Upper lobe of left lung (tissue), 6 donors: ENCODE data around the gene FMO2. TPM values are rescaled to one million over a fixed set of nuclear protein-coding genes. Genes with fewer than 3 reads are reported as not detected.

Source experiments
- ATAC-seq, 2 donors: fragments of 200-7000 bp; cut with Tn5 transposase; one replicate each; pipeline ENCODE4 v1.9.1; 2022; ENCODE audit warnings: mild to moderate bottlenecking in 2 of 2, moderate library complexity in 2 of 2; ENCODE audit not compliant: low FRiP score in 2 of 2
- DNase-seq, 2 donors: peaks; one replicate each; pipeline ENCODE4 v3.0.0-alpha.2; 2019 to 2020
- H3K27ac ChIP-seq, 4 donors: fragments of 200-600 bp; sonication (generic); one replicate each; pipeline ENCODE4 v1.5.1; 2016 to 2019
- H3K27me3 ChIP-seq, 4 donors: fragments of 200-600 bp; sonication (generic); one replicate each; pipeline ENCODE4 v1.5.1; 2017 to 2019
- H3K36me3 ChIP-seq, 4 donors: fragments of 200-600 bp; sonication (generic); one replicate each; pipeline ENCODE4 v1.5.1; 2016 to 2019
- H3K4me1 ChIP-seq, 4 donors: fragments of 200-600 bp; sonication (generic); one replicate each; pipeline ENCODE4 v1.5.1; 2018 to 2019
- H3K4me3 ChIP-seq, 4 donors: fragments of 200-600 bp; sonication (generic); one replicate each; pipeline ENCODE4 v1.5.1; 2017 to 2019; ENCODE audit warnings: mild to moderate bottlenecking in 2 of 4, moderate library complexity in 1 of 4
- H3K9me3 ChIP-seq, 4 donors: fragments of 200-600 bp; sonication (generic); one replicate each; pipeline ENCODE4 v1.5.1; 2018 to 2019
- EP300 ChIP-seq, 4 donors: sonication (generic); formaldehyde crosslinking; IDR thresholded peaks; one replicate each; pipeline ENCODE4 v1.5.1; 2017; ENCODE audit warnings: antibody characterized with exemption in 4 of 4, control low read depth in 2 of 4
- POLR2A ChIP-seq, 4 donors: fragments of 450-650 bp; IDR thresholded peaks; one replicate each; pipeline ENCODE4 v1.5.1; 2016 to 2017; ENCODE audit warnings: antibody characterized with exemption in 4 of 4, mild to moderate bottlenecking in 2 of 4
- POLR2AphosphoS5 ChIP-seq, 2 donors: sonication (generic); formaldehyde crosslinking; IDR thresholded peaks; one replicate each; pipeline ENCODE4 v1.5.1; 2017; ENCODE audit warnings: antibody characterized with exemption in 2 of 2
- WGBS, 2 donors: methylation state at CpG; one replicate each; pipeline ENCODE4 v1.1.5; 2017 to 2018; 5-methylcytosine and 5-hydroxymethylcytosine counted together
- total RNA-seq, 6 donors: library from RNA; depleted of rRNA in 4 of 6; stranded (reverse); fragments of >200 nt in 4 of 6; gene quantifications; one replicate each; pipeline versions ENCODE4 v1.1.0 to v1.2.1, GENCODE V29; 2016 to 2021
- TF ChIP-seq, protein P1 (sequence below), 6 experiments: fragments of 450-650 bp in 4 of 6; fragments of 200-600 bp in 2 of 6; sonication (generic) in 2 of 6; IDR thresholded peaks; one replicate each; pipeline ENCODE4 v1.5.1; 2016 to 2019; ENCODE audit warnings: antibody characterized with exemption in 6 of 6
- donor health status: DM: no; HTN: no; CAD: no; lungs with moderate emphysema.
- donor health status: DM: no; HTN: yes; CAD: no; lungs with severe emphysema.

FMO2 gene
- total RNA-seq, 6 donors from 2014 or later: 118 to 259 (median 169) TPM

DNA sequence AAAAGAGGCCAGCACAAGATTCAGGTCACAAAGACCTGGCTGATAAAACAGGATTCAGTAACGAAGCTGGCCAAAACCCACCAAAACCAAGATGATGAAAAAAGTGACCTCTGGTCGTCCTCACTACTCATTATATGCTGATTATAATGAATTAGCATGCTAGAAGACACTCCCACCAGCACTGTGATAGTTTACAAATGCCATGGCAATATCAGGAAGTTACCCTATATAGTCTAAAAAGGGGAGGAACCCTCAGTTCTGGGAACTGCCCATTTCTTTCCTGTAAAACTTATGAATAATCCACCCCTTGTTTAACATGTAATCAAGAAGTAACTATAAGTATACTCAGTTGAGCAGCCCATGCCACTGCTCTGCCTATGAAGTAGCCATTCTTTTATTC lies 26.0 kb upstream of the FMO2 start:
- WGBS, 2 donors: 57 to 65% methylated on average over 2 of the region's 2 CpGs
- Histone ChIP-seq H3K4me1 (peaks cover 0 to 8% (median 0%) of the 10 kb centered on the region in 4 donors), H3K9me3 (no peaks in the 10 kb centered on the region), H3K36me3 (no peaks in the 10 kb centered on the region), H3K27me3 (no peaks in the 10 kb centered on the region), H3K4me3 (no peak overlapping the region), H3K27ac (peak overlapping the region in 1 of 4 donors; percentile 6)
- ATAC-seq: no peak
- DNase-seq: no peak
- TF ChIP-seq POLR2AphosphoS5 (IDR thresholded peaks at IDR 0.05) (no peak), EP300 (IDR thresholded peaks at IDR 0.05) (no peak), POLR2A (IDR thresholded peaks at IDR 0.05) (no peak)
- TF ChIP-seq, protein P1, sequence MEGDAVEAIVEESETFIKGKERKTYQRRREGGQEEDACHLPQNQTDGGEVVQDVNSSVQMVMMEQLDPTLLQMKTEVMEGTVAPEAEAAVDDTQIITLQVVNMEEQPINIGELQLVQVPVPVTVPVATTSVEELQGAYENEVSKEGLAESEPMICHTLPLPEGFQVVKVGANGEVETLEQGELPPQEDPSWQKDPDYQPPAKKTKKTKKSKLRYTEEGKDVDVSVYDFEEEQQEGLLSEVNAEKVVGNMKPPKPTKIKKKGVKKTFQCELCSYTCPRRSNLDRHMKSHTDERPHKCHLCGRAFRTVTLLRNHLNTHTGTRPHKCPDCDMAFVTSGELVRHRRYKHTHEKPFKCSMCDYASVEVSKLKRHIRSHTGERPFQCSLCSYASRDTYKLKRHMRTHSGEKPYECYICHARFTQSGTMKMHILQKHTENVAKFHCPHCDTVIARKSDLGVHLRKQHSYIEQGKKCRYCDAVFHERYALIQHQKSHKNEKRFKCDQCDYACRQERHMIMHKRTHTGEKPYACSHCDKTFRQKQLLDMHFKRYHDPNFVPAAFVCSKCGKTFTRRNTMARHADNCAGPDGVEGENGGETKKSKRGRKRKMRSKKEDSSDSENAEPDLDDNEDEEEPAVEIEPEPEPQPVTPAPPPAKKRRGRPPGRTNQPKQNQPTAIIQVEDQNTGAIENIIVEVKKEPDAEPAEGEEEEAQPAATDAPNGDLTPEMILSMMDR (IDR thresholded peaks at IDR 0.05): no peak

DNA sequence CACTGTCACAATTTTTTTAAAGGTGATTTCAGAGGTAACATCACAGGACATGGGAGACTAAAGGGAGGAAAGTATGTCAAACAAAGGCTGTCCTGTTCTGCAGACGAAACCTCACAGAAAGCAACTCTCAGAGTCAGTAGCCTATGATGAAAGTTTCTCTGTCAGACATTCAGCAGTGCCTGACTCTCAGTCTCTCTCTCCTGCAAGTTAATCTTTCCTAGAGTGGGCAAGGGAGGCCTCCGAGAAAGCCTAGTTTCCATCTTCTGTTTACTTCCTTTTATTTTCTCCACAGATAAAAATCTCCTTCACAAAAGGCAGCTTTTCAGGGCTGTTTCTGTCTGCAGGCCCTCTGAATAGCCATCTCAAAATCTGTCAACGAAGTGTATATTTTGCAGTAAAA lies 24.9 kb upstream of the FMO2 start:
- H3K36me3 ChIP-seq: no peaks in the 10 kb centered on the region
- peaks cover 0 to 8% (median 0%) of the 10 kb centered on the region in 4 donors for H3K4me1 ChIP-seq
- DNase-seq (no peak), ATAC-seq (no peak)
- H3K27ac ChIP-seq: peak overlapping the region in 2 of 4 donors; percentile 5 to 53
- 40 to 42% methylated on average over 3 of the region's 3 CpGs for WGBS, 2 donors
- no peaks in the 10 kb centered on the region for H3K9me3 ChIP-seq
- TF ChIP-seq POLR2AphosphoS5 (IDR thresholded peaks at IDR 0.05) (no peak), EP300 (IDR thresholded peaks at IDR 0.05) (no peak), POLR2A (IDR thresholded peaks at IDR 0.05) (no peak)
- TF ChIP-seq, protein P1 (IDR thresholded peaks at IDR 0.05): no peak
- H3K4me3 ChIP-seq: no peak overlapping the region
- H3K27me3 ChIP-seq: no peaks in the 10 kb centered on the region

DNA sequence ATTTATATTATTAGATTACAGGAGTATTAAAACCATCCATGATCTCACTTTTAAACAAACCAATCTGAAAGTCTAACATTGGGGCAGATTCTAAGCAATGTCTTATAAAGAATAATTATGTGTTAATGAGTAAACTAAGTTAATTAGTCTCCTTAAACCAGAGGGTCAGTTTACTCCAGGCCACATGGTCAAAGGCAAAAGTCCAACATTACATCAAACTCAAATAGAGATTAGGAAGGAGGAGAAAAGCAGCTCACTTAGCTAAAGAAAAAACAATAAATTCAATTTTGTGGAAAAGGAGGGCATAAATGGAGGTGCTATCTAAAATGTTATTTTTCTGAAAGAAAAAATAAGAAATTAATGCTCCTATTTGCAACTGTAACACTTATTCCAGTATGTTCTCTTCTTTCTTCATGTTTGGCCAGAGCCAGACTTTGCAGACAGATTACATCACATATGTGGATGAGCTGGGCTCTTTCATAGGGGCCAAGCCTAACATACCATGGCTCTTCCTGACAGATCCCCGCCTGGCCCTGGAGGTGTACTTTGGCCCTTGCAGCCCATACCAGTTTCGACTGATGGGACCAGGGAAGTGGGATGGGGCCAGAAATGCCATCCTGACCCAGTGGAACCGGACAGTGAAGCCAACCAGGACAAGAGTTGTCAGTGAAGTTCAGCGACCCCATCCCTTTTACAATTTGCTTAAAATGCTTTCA lies 24.3 kb upstream of the FMO2 start:
- H3K36me3 ChIP-seq: no peaks in the 10 kb centered on the region
- ATAC-seq (peak in 1 of 2 donors; percentile 61), DNase-seq (no peak)
- H3K27ac ChIP-seq: peak overlapping the region in 3 of 4 donors; percentile 11 to 53 (median 18)
- 76 to 85% methylated on average over 4 of the region's 4 CpGs for WGBS, 2 donors
- H3K4me1 ChIP-seq: peaks cover 0 to 8% (median 0%) of the 10 kb centered on the region in 4 donors
- H3K9me3 ChIP-seq: no peaks in the 10 kb centered on the region
- TF ChIP-seq POLR2A (IDR thresholded peaks at IDR 0.05) (no peak), POLR2AphosphoS5 (IDR thresholded peaks at IDR 0.05) (no peak), EP300 (IDR thresholded peaks at IDR 0.05) (no peak)
- TF ChIP-seq, protein P1 (IDR thresholded peaks at IDR 0.05): no peak
- H3K4me3 ChIP-seq: no peak overlapping the region
- H3K27me3 ChIP-seq: no peaks in the 10 kb centered on the region

DNA sequence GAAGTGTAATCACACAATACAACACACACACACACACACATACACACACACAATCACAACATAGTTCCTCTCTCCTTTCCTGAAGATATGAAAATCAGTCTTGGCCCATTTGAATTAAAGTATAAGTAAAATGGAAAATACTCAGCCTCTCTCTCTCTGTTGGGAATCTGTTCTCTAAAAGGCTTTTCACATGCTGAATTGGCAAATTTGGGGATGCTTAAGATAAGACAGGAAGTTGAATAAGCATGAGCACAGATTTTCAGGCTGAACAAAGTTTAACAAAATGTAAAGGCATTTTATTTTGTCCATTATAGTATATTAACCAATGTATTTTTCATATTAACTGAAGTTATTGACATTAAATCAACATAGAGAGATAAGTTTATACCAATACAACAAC lies 23.7 kb upstream of the FMO2 start:
- Histone ChIP-seq H3K27me3 (no peaks in the 10 kb centered on the region), H3K27ac (no peak overlapping the region), H3K9me3 (no peaks in the 10 kb centered on the region), H3K4me3 (no peak overlapping the region), H3K36me3 (no peaks in the 10 kb centered on the region), H3K4me1 (peaks cover 0 to 8% (median 0%) of the 10 kb centered on the region in 4 donors)
- TF ChIP-seq POLR2A (IDR thresholded peaks at IDR 0.05) (no peak), EP300 (IDR thresholded peaks at IDR 0.05) (no peak), POLR2AphosphoS5 (IDR thresholded peaks at IDR 0.05) (no peak)
- TF ChIP-seq, protein P1 (IDR thresholded peaks at IDR 0.05): no peak
- DNase-seq (no peak), ATAC-seq (no peak)

DNA sequence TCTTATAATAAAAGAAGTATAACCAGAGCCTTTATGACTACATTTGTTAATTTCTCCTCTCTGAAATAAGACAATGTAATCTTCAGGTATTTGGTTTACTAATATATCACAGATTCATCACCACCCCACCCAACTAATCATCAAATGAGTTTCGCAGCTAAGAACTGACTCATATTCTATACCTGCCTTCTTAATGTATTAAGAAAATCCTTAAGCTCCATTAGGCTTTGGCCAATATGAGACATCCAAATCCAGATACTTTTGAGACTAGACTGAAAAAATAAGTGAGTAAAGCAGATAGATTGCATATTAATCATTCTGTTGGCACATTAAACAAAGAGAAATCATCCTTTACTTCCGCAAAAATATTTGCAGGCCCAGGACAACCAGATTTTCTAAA lies 18.7 kb upstream of the FMO2 start:
- no peak for ATAC-seq
- TF ChIP-seq POLR2A (IDR thresholded peaks at IDR 0.05): no peak
- TF ChIP-seq POLR2AphosphoS5 (IDR thresholded peaks at IDR 0.05): no peak
- no peak for TF ChIP-seq EP300 (IDR thresholded peaks at IDR 0.05)
- TF ChIP-seq, protein P1 (IDR thresholded peaks at IDR 0.05): no peak
- Histone ChIP-seq H3K27me3 (no peaks in the 10 kb centered on the region), H3K4me3 (no peak overlapping the region), H3K27ac (no peak overlapping the region), H3K36me3 (no peaks in the 10 kb centered on the region), H3K9me3 (no peaks in the 10 kb centered on the region), H3K4me1 (no peaks in the 10 kb centered on the region)
- whole genome bisulfite sequencing, 2 donors: 90 to 93% methylated on average over 2 of the region's 2 CpGs
- DNase-seq: no peak
